HepG2 (cell line): Measurements from ENCODE around the gene PLA2G2E. TPM values are rescaled to one million over a fixed set of nuclear protein-coding genes. Genes with fewer than 3 reads are reported as not detected.

Experiments
- HINFP ChIP-seq: sonication (generic); formaldehyde crosslinking; IDR thresholded peaks from 2 replicates; pipeline ENCODE4 v1.4.0; 2020; ENCODE audit warnings: low read depth, mild to moderate bottlenecking, missing genetic modification reagents
- ISL2 ChIP-seq: sonication (generic); formaldehyde crosslinking; IDR thresholded peaks from 2 replicates; pipeline ENCODE4 v1.5.0; 2020; ENCODE audit warnings: missing genetic modification reagents
- PATZ1 ChIP-seq: sonication (generic); formaldehyde crosslinking; IDR thresholded peaks from 2 replicates; pipeline ENCODE4 v1.4.0; 2020; ENCODE audit warnings: missing genetic modification reagents
- RARA ChIP-seq: IDR thresholded peaks from 2 replicates; pipeline ENCODE4 v1.6.1; 2016; ENCODE audit warnings: missing genetic modification reagents, missing compliant biosample characterization
- RFXAP ChIP-seq: sonication (generic); formaldehyde crosslinking; IDR thresholded peaks from 2 replicates; pipeline ENCODE4 v1.4.0; 2020; ENCODE audit warnings: missing genetic modification reagents, borderline replicate concordance
- SKI ChIP-seq: fragments of 450-650 bp; IDR thresholded peaks from one replicate; pipeline ENCODE4 v1.6.1; 2018; ENCODE audit warnings: mild to moderate bottlenecking; ENCODE audit not compliant: partially characterized antibody
- SOX5 ChIP-seq: IDR thresholded peaks from 2 replicates; pipeline ENCODE4 v1.6.1; 2016; ENCODE audit warnings: borderline replicate concordance
- TERF1 ChIP-seq: sonication (generic); formaldehyde crosslinking; IDR thresholded peaks from 2 replicates; pipeline ENCODE4 v1.8.0; 2022; ENCODE audit warnings: mild to moderate bottlenecking, missing genetic modification reagents, moderate library complexity
- ZMYM4 ChIP-seq: sonication (generic); formaldehyde crosslinking; IDR thresholded peaks from 2 replicates; pipeline ENCODE4 v1.8.1; 2023; ENCODE audit warnings: mild to moderate bottlenecking, missing genetic modification reagents
- ZNF318 ChIP-seq: sonication (generic); formaldehyde crosslinking; IDR thresholded peaks from 2 replicates; pipeline ENCODE4 v1.4.0; 2020; ENCODE audit warnings: mild to moderate bottlenecking, missing genetic modification reagents
- ZNF362 ChIP-seq: sonication (generic); formaldehyde crosslinking; IDR thresholded peaks from 2 replicates; pipeline ENCODE4 v1.4.0; 2020; ENCODE audit warnings: missing genetic modification reagents, mild to moderate bottlenecking, borderline replicate concordance
- ZNF383 ChIP-seq: sonication (generic); formaldehyde crosslinking; IDR thresholded peaks from 2 replicates; pipeline ENCODE4 v1.4.0; 2020; ENCODE audit warnings: missing genetic modification reagents, mild to moderate bottlenecking, borderline replicate concordance
- ZNF501 ChIP-seq: sonication (generic); formaldehyde crosslinking; IDR thresholded peaks from 2 replicates; pipeline ENCODE4 v1.5.1; 2020; ENCODE audit warnings: mild to moderate bottlenecking, moderate library complexity, missing genetic modification reagents
- ZNF883 ChIP-seq: sonication (generic); formaldehyde crosslinking; IDR thresholded peaks from 2 replicates; pipeline ENCODE4 v1.5.1; 2020; ENCODE audit warnings: mild to moderate bottlenecking, missing genetic modification reagents; ENCODE audit errors: not compliant biosample characterization
- polyA plus RNA-seq, 8 experiments: library from polyadenylated mRNA; depleted of rRNA in 3 of 8; stranded (reverse) in 7 of 8; unstranded in 1 of 8; fragments of >200 nt; fragmentation: Illumina TruSeq in 4 of 8; extraction: Trizol in 4 of 8; gene quantifications; 2 replicates each; pipeline versions ENCODE4 v1.2.1 to v1.2.3, GENCODE V29; 2011 to 2016; ENCODE audit warnings: low read depth in 4 of 8, missing spikeins in 1 of 8, mixed read lengths in 1 of 8; ENCODE audit not compliant: insufficient read depth in 1 of 8
- total RNA-seq, 5 experiments: library from RNA; depleted of rRNA; stranded (reverse); fragments of >200 nt; fragmentation: Illumina TruSeq; extraction: Trizol; gene quantifications; 2 replicates each; pipeline ENCODE4 v1.2.3, GENCODE V29; 2016; ENCODE audit warnings: low read depth in 1 of 5

The PLA2G2E gene
- total and polyA plus RNA-seq, 2 of the 13 experiments (the other 11 are each of a cell fraction or from before 2014, with no cell fraction given), result not detected

- TF ChIP-seq ZNF318 (CRISPR knock-in tag) (0 out of 2 replicates have a peak, but pooled peaks have one; percentile 36), SOX5 (CRISPR knock-in tag) (peak; percentile 89; the same call in 1 of the 2 replicates), RFXAP (CRISPR knock-in tag) (no peak), PATZ1 (CRISPR knock-in tag) (peak; percentile 56), SKI (peak; percentile 14), RARA (peak; percentile 95), ZNF383 (no peak), ZNF883 (CRISPR knock-in tag) (no peak), ISL2 (CRISPR knock-in tag) (peak; percentile 90), HINFP (CRISPR knock-in tag) (no peak), ZNF362 (peak; percentile 22; the same call in 1 of the 2 replicates), ZNF501 (no peak; the same call in 1 of the 2 replicates), ZMYM4 (CRISPR knock-in tag) (peak; percentile 43; the same call in 1 of the 2 replicates), TERF1 (CRISPR knock-in tag) (0 out of 2 replicates have a peak, but pooled peaks have one; percentile 46)
Observed at GRCh38 chr1:19925342-19926070, 2.1 kb upstream of the PLA2G2E start (continued).
